GM18505 (cell line): ENCODE data around the gene TNFRSF11A.

Experiments
- ATAC-seq: cut with Tn5 transposase; IDR thresholded peaks from one replicate; pipeline ENCODE4 v1.9.1; 2021; ENCODE audit not compliant: unreplicated experiment
- POLR2A ChIP-seq: IDR thresholded peaks from 4 replicates; pipeline ENCODE4 v1.6.1; 2011; ENCODE audit warnings: borderline replicate concordance; ENCODE audit not compliant: insufficient read depth, insufficient read length; ENCODE audit errors: extremely low read depth

The TNFRSF11A gene

DNA sequence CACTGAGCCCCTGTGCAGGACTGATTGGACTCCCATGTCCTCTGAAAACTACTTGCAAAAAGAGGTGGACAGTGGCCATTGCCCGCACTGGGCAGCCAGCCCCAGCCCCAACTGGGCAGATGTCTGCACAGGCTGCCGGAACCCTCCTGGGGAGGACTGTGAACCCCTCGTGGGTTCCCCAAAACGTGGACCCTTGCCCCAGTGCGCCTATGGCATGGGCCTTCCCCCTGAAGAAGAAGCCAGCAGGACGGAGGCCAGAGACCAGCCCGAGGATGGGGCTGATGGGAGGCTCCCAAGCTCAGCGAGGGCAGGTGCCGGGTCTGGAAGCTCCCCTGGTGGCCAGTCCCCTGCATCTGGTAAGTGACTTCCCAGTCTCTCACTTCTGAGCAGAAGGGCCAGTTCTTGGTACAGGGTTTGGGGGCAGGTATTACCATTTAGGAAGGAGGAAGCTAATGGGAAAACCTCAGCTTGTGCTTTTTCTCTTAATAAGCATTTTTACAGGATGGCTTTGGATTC lies 44.1 kb downstream of the TNFRSF11A start:
- TF ChIP-seq POLR2A, result no peak
- ATAC-seq, result no peak

DNA sequence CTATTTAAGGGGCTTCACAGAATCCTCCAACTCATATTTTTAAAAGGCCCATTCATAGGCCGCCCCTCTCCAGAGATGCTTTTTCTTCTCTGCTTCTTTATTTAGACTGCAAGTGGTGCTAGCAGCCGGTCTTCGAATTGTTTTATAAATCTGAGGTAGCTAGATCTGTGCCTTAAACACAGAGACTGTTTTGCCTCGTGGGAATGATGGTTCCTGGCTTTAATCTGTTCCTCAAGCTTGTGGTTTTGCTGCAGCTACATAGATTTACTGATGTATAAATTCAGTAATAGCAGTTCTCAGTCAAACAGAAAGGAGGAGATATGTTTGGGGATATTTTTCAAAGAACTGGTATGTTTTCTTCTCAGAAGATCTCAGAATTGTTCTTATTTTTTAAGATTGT lies 45.3 kb downstream of the TNFRSF11A start:
- TF ChIP-seq POLR2A, result no peak
- ATAC-seq, result no peak

DNA sequence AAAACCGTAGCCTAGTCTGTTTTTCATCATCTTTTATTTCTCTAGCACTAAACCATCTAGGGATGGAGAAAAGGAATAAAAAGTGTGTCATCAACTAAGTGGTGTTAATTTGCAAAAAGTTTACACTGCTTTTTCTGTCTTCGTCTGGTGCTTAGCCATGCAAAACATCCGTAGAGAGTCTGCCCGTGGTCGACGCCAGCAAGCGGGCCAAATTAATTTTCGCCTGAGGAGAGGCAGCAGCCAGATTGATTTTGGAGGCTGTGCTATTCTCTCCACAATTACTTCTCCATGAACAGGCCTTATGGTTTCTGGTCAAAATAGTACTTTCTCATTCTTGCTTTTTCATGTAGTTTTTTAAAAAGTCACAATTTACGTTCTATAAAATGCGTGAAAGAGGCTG lies 46.3 kb downstream of the TNFRSF11A start:
- no peak for ATAC-seq
- no peak for TF ChIP-seq POLR2A

DNA sequence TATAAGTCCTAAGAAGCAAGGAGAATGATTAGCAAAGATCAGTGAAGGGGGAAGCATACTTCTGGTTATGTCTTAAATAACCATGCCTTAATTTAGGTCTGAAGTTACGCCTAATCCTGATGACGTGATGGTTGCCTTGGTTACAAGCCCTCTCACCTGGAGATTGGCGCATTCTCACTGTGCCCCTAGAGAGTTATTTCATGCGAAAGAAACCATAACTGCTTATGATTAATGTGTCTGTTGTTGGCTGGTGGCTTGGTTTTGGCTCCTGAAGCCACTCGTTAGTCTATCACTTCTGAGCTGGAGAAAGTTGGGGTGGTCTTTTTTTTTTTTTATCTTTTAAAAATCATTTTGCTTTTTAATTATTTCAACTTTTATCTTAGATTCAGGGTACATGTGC lies 47.0 kb downstream of the TNFRSF11A start:
- ATAC-seq, result no peak

DNA sequence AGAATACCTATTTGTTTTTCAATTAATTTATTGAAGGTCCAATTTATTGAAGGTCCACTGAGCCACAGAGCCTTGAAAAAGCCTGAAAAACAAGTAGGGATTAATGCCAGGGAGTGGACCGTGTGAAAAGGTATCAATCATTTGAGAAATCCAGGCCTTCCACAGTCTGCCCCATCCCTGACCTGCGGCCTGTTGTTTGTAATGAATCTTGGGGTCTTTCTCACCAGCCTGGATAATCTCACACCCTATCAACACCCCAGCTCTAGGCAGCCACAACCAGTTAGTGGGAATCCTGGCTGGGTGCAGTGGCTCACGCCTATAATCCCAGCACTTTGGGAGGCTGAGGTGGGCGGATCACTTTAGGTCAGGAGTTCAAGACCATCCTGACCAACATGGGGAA lies 47.8 kb downstream of the TNFRSF11A start:
- ATAC-seq, result no peak
- TF ChIP-seq POLR2A, result no peak

More for the DNA sequence above, 47.0 kb downstream of the TNFRSF11A start:
- TF ChIP-seq POLR2A, result no peak

GRCh38 chr18:62374410-62374965 lies 49.4 kb downstream of the TNFRSF11A start:
- no peak for TF ChIP-seq POLR2A
- no peak for ATAC-seq

GRCh38 chr18:62377131-62377807 lies 52.2 kb downstream of the TNFRSF11A start:
- TF ChIP-seq POLR2A, result no peak
- ATAC-seq, result no peak

- no peak for TF ChIP-seq POLR2A
- ATAC-seq, result no peak
Measured at GRCh38 chr18:62379051-62379450, 53.9 kb downstream of the TNFRSF11A start.

GRCh38 chr18:62381373-62381772 lies 56.3 kb downstream of the TNFRSF11A start:
- no peak for TF ChIP-seq POLR2A
- ATAC-seq, result no peak

- no peak for ATAC-seq
- TF ChIP-seq POLR2A, result no peak
Measured at GRCh38 chr18:62384068-62384467, 59.0 kb downstream of the TNFRSF11A start.

DNA sequence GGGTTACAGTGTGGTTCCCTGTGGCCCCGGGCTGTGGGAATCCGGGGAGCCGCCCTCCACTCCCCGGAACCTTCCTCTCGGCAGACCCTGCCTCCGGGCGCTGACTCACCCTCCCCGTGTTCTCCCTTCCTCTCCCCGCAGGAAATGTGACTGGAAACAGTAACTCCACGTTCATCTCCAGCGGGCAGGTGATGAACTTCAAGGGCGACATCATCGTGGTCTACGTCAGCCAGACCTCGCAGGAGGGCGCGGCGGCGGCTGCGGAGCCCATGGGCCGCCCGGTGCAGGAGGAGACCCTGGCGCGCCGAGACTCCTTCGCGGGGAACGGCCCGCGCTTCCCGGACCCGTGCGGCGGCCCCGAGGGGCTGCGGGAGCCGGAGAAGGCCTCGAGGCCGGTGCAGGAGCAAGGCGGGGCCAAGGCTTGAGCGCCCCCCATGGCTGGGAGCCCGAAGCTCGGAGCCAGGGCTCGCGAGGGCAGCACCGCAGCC lies 59.5 kb downstream of the TNFRSF11A start:
- no peak for TF ChIP-seq POLR2A
- ATAC-seq, result no peak

- no peak for ATAC-seq
- TF ChIP-seq POLR2A, result no peak
Measured at GRCh38 chr18:62386091-62386490, 61.0 kb downstream of the TNFRSF11A start.

GRCh38 chr18:62386601-62387000 lies 61.5 kb downstream of the TNFRSF11A start:
- no peak for TF ChIP-seq POLR2A
- no peak for ATAC-seq

GRCh38 chr18:62387257-62387656 lies 62.1 kb downstream of the TNFRSF11A start:
- no peak for ATAC-seq
- no peak for TF ChIP-seq POLR2A
